Ishikawa (cell line): Measurements from ENCODE around the gene ROCK1.

Source experiments
- CEBPB ChIP-seq: IDR thresholded peaks from 2 replicates; pipeline ENCODE4 v1.6.1; 2012
- CREB1 ChIP-seq: IDR thresholded peaks from 2 replicates; pipeline ENCODE4 v1.6.1; 2012; ENCODE audit warnings: low read depth
- EGR1 ChIP-seq: IDR thresholded peaks from 2 replicates; pipeline ENCODE4 v1.6.1; 2012
- EP300 ChIP-seq: IDR thresholded peaks from 2 replicates; pipeline ENCODE4 v1.6.1; 2012; ENCODE audit warnings: borderline replicate concordance
- FOXM1 ChIP-seq: IDR thresholded peaks from 2 replicates; pipeline ENCODE4 v1.6.1; 2012; ENCODE audit warnings: low read depth, borderline replicate concordance
- NFIC ChIP-seq: IDR thresholded peaks from 2 replicates; pipeline ENCODE4 v1.6.1; 2012
- RAD21 ChIP-seq: IDR thresholded peaks from 2 replicates; pipeline ENCODE4 v1.6.1; 2012; ENCODE audit warnings: low read depth
- TAF1 ChIP-seq: IDR thresholded peaks from 2 replicates; pipeline ENCODE4 v1.6.1; 2012; ENCODE audit warnings: low read depth, mild to moderate bottlenecking
- TCF12 ChIP-seq: IDR thresholded peaks from 2 replicates; pipeline ENCODE4 v1.6.1; 2012; ENCODE audit warnings: low read depth
- TEAD4 ChIP-seq: IDR thresholded peaks from 2 replicates; pipeline ENCODE4 v1.6.1; 2012
- YY1 ChIP-seq: IDR thresholded peaks from 2 replicates; pipeline ENCODE4 v1.6.1; 2012; ENCODE audit warnings: low read depth
- ZBTB7A ChIP-seq: IDR thresholded peaks from 2 replicates; pipeline ENCODE4 v1.6.1; 2012; ENCODE audit warnings: low read depth
- TF ChIP-seq, protein P1 (sequence below): IDR thresholded peaks from 2 replicates; pipeline ENCODE4 v1.6.1; 2012
- TF ChIP-seq, protein P2 (sequence below): IDR thresholded peaks from 2 replicates; pipeline ENCODE4 v1.6.1; 2012; ENCODE audit warnings: low read depth, mild to moderate bottlenecking
- TF ChIP-seq, protein P3 (sequence below): IDR thresholded peaks from 2 replicates; pipeline ENCODE4 v1.6.1; 2012

ROCK1 gene

DNA sequence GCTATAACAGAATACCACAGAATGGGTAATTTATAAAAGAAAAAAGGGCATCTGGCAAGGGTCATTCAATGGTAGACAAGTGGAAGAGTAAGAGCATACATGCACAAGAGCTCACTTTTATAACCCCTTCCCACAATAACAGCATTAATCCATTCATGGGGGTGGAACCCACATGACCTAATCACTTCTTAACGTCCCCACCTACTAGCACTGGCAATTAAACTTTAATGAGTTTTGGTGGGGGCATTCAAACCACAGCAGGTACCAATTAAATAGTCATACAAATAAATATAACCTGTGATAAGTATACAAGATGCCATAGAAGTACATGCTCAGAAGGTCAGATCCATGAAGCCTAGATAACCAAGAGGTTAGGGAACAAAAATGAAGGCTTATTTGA, 48.6 kb downstream of the ROCK1 start:
- no peak for TF ChIP-seq CREB1
- TF ChIP-seq RAD21: no peak
- no peak for TF ChIP-seq NFIC
- TF ChIP-seq, protein P1, sequence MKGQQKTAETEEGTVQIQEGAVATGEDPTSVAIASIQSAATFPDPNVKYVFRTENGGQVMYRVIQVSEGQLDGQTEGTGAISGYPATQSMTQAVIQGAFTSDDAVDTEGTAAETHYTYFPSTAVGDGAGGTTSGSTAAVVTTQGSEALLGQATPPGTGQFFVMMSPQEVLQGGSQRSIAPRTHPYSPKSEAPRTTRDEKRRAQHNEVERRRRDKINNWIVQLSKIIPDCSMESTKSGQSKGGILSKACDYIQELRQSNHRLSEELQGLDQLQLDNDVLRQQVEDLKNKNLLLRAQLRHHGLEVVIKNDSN: no peak
- TF ChIP-seq TAF1: no peak
- TF ChIP-seq TCF12: no peak
- TF ChIP-seq FOXM1: no peak
- TF ChIP-seq EGR1: no peak
- TF ChIP-seq YY1: no peak
- no peak for TF ChIP-seq TEAD4
- no peak for TF ChIP-seq EP300

DNA sequence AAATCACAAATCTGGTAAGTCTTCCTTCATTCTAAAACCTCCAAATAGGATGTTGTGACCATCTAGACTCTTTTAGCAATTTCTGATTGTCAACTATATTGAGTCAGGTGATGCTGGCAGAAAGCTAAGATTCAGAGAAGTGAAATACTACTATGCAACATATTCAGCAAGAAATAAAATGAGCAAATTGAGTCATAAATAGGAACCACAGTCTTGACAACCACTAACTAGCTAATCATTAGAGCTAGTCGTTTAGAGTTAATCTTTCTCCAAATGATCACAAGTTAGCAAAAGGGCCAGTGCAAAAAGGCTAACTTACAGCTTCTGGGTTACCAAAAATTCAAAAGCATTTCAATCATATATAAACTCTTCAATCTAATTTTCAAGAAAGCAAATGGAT, 54.5 kb downstream of the ROCK1 start:
- TF ChIP-seq TCF12 (no peak), NFIC (no peak), CEBPB (no peak), CREB1 (no peak), YY1 (no peak), ZBTB7A (no peak), TEAD4 (no peak), TAF1 (no peak)
- TF ChIP-seq, protein P1: no peak
- TF ChIP-seq, protein P2, sequence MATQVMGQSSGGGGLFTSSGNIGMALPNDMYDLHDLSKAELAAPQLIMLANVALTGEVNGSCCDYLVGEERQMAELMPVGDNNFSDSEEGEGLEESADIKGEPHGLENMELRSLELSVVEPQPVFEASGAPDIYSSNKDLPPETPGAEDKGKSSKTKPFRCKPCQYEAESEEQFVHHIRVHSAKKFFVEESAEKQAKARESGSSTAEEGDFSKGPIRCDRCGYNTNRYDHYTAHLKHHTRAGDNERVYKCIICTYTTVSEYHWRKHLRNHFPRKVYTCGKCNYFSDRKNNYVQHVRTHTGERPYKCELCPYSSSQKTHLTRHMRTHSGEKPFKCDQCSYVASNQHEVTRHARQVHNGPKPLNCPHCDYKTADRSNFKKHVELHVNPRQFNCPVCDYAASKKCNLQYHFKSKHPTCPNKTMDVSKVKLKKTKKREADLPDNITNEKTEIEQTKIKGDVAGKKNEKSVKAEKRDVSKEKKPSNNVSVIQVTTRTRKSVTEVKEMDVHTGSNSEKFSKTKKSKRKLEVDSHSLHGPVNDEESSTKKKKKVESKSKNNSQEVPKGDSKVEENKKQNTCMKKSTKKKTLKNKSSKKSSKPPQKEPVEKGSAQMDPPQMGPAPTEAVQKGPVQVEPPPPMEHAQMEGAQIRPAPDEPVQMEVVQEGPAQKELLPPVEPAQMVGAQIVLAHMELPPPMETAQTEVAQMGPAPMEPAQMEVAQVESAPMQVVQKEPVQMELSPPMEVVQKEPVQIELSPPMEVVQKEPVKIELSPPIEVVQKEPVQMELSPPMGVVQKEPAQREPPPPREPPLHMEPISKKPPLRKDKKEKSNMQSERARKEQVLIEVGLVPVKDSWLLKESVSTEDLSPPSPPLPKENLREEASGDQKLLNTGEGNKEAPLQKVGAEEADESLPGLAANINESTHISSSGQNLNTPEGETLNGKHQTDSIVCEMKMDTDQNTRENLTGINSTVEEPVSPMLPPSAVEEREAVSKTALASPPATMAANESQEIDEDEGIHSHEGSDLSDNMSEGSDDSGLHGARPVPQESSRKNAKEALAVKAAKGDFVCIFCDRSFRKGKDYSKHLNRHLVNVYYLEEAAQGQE: no peak
- TF ChIP-seq, protein P3, sequence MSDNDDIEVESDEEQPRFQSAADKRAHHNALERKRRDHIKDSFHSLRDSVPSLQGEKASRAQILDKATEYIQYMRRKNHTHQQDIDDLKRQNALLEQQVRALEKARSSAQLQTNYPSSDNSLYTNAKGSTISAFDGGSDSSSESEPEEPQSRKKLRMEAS: no peak

DNA sequence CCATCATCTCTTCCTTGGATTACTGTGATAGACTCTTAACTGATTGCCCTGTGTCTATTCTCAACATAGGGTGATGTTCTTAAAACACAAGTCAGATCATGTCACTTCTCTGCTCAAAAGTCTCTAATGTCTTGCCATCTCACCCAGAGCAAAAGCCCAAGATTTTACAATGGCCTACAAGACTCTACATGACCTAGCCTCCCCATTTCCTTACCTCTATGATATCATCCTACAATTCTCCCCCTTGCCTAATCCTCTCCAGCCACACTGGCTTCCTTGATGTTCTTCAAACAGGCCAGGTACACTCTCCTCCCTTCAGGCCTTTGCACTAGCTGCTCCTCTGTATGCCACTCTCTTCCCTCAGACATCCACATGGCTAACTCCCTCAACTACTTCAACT, 55.1 kb downstream of the ROCK1 start:
- TF ChIP-seq TCF12 (no peak), EP300 (no peak), EGR1 (no peak), CREB1 (no peak), FOXM1 (no peak), CEBPB (no peak), TEAD4 (no peak), YY1 (no peak), ZBTB7A (no peak), TAF1 (no peak)
- TF ChIP-seq, protein P1: no peak
- TF ChIP-seq, protein P2: no peak
- TF ChIP-seq, protein P3: no peak

DNA sequence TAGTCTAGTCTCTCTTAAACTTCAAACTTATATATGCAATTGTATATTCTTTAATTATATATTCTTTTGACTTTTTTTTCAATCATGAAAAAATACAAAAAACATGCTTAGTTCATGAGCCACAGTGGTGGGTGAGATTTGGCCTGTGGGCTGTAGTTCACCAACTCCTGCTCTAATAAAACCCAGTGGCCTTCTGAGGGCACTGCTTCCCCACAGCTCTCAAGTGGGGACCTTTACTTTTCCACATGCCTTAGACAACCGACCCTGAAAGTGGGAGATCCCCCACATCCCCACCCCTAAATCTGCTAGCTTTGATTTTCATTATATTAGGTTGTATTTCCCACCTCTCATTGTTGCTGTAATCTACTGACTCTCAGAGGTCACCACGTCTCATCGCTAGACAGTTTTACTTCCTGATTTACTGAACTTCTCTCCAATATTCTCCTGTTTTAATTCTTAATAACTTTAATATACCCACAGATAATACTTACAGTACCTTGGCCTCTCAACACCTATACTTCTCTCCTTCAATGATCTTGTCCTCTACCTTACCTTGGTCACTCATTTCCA, 57.3 kb downstream of the ROCK1 start:
- TF ChIP-seq, protein P2: no peak
- no peak for TF ChIP-seq TEAD4
- no peak for TF ChIP-seq CEBPB
- TF ChIP-seq RAD21: no peak
- no peak for TF ChIP-seq NFIC
- TF ChIP-seq FOXM1: no peak
- TF ChIP-seq, protein P1: no peak
- no peak for TF ChIP-seq EGR1
- TF ChIP-seq YY1: no peak
- TF ChIP-seq EP300: no peak
- no peak for TF ChIP-seq TAF1
- TF ChIP-seq, protein P3: no peak
- TF ChIP-seq CREB1: no peak
